ENCODE data around the gene NPAS3. TPM values are rescaled to one million over a fixed set of nuclear protein-coding genes. Genes with fewer than 3 reads are reported as not detected.

Gene NPAS3
- total RNA-seq, 1 experiment from 2014 or later = 0.35 TPM

GRCh38 chr14:33370426-33370825, 431.7 kb downstream of the NPAS3 start:
- Mint-ChIP-seq H3K4me3 (ENCODE audit: unreplicated experiment) (no peak overlapping the region), H3K27ac (ENCODE audit: low read depth, unreplicated experiment) (no peak overlapping the region), H3K36me3 (ENCODE audit: insufficient read depth, unreplicated experiment) (no peaks in the 10 kb centered on the region), H3K4me1 (ENCODE audit: insufficient read depth, unreplicated experiment) (no peaks in the 10 kb centered on the region), H3K27me3 (ENCODE audit: insufficient read depth, unreplicated experiment) (no peaks in the 10 kb centered on the region), H3K9me3 (ENCODE audit: unreplicated experiment) (no peaks in the 10 kb centered on the region)
- intact Hi-C loops (cut with micrococcal nuclease) = no loop called here
- DNase-seq (ENCODE audit: unreplicated experiment) = no peak
- BruUV-seq (replicated peaks) = no TSS peak
- CTCF ChIA-PET = no interaction called here
- no peak for TF ChIP-seq CTCF (IDR thresholded peaks at IDR 0.05; ENCODE audit: unreplicated experiment)
- POLR2A ChIA-PET = no interaction called here

- Mint-ChIP-seq H3K27me3 (ENCODE audit: insufficient read depth, unreplicated experiment) (no peaks in the 10 kb centered on the region), H3K36me3 (ENCODE audit: insufficient read depth, unreplicated experiment) (no peaks in the 10 kb centered on the region), H3K4me3 (ENCODE audit: unreplicated experiment) (no peak overlapping the region), H3K9me3 (ENCODE audit: unreplicated experiment) (no peaks in the 10 kb centered on the region), H3K27ac (ENCODE audit: low read depth, unreplicated experiment) (no peak overlapping the region), H3K4me1 (ENCODE audit: insufficient read depth, unreplicated experiment) (peaks cover 6% of the 10 kb centered on the region)
- CTCF ChIA-PET = interaction anchor here (0.7 kb wide), 1 partner anchor 34 kb away, joined by 4 read pairs; no protein-coding TSS in a partner anchor
- intact Hi-C loops (cut with micrococcal nuclease) = no loop called here
- no TSS peak for BruUV-seq (replicated peaks)
- DNase-seq (ENCODE audit: unreplicated experiment) = no peak
- TF ChIP-seq CTCF (IDR thresholded peaks at IDR 0.05; ENCODE audit: unreplicated experiment) = no peak
- POLR2A ChIA-PET = no interaction called here
Measured at GRCh38 chr14:33375196-33375595, 436.5 kb downstream of the NPAS3 start.

GRCh38 chr14:33375786-33376185, 437.1 kb downstream of the NPAS3 start:
- H3K36me3 Mint-ChIP-seq (ENCODE audit: insufficient read depth, unreplicated experiment) = no peaks in the 10 kb centered on the region
- peaks cover 6% of the 10 kb centered on the region for H3K4me1 Mint-ChIP-seq (ENCODE audit: insufficient read depth, unreplicated experiment)
- ChIA-PET CTCF (interaction anchor here (0.6 to 0.7 kb wide), 2 partner anchors 11 to 35 kb away, joined by 3 to 4 read pairs; no protein-coding TSS in a partner anchor), POLR2A (no interaction called here)
- no peak for TF ChIP-seq CTCF (IDR thresholded peaks at IDR 0.05; ENCODE audit: unreplicated experiment)
- H3K27me3 Mint-ChIP-seq (ENCODE audit: insufficient read depth, unreplicated experiment) = no peaks in the 10 kb centered on the region
- H3K27ac Mint-ChIP-seq (ENCODE audit: low read depth, unreplicated experiment) = no peak overlapping the region
- intact Hi-C loops (cut with micrococcal nuclease) = no loop called here
- H3K9me3 Mint-ChIP-seq (ENCODE audit: unreplicated experiment) = no peaks in the 10 kb centered on the region
- no peak for DNase-seq (ENCODE audit: unreplicated experiment)
- no peak overlapping the region for H3K4me3 Mint-ChIP-seq (ENCODE audit: unreplicated experiment)
- BruUV-seq (replicated peaks) = no TSS peak

- Mint-ChIP-seq H3K9me3 (ENCODE audit: unreplicated experiment) (no peaks in the 10 kb centered on the region), H3K4me1 (ENCODE audit: insufficient read depth, unreplicated experiment) (peaks cover 6% of the 10 kb centered on the region), H3K4me3 (ENCODE audit: unreplicated experiment) (no peak overlapping the region), H3K27me3 (ENCODE audit: insufficient read depth, unreplicated experiment) (no peaks in the 10 kb centered on the region), H3K27ac (ENCODE audit: low read depth, unreplicated experiment) (no peak overlapping the region), H3K36me3 (ENCODE audit: insufficient read depth, unreplicated experiment) (no peaks in the 10 kb centered on the region)
- ChIA-PET CTCF (no interaction called here), POLR2A (no interaction called here)
- TF ChIP-seq CTCF (IDR thresholded peaks at IDR 0.05; ENCODE audit: unreplicated experiment) = no peak
- peak; percentile 2 for DNase-seq (ENCODE audit: unreplicated experiment)
- no TSS peak for BruUV-seq (replicated peaks)
- intact Hi-C loops (cut with micrococcal nuclease) = no loop called here
Measured at GRCh38 chr14:33376510-33376909, 437.8 kb downstream of the NPAS3 start.
